B cell (primary cell): ENCODE data around the gene CACNB4. TPM values are rescaled to one million over a fixed set of nuclear protein-coding genes. Genes with fewer than 3 reads are reported as not detected.

Experiments used
- ATAC-seq: fragments of 200-7000 bp; cut with Tn5 transposase; one replicate; pipeline ENCODE4 v1.10.0; 2021; ENCODE audit warnings: low read depth, mild to moderate bottlenecking, moderate number of reproducible peaks, moderate library complexity
- CTCF ChIA-PET: fragments of 350-600 bp; sonication (Branson Sonifier 250); formaldehyde crosslinking; loops from one replicate; lab custom pipeline; 2021; ENCODE audit warnings: antibody characterized with exemption, inconsistent platforms; lab: Charles Lee
- POLR2A ChIA-PET: fragments of 350-600 bp; sonication (Branson Sonifier 250); formaldehyde crosslinking; loops from one replicate; lab custom pipeline; 2021; ENCODE audit warnings: antibody characterized with exemption; lab: Charles Lee
- DNase-seq: peaks from one replicate; pipeline ENCODE4 v3.0.0; 2013
- H2AFZ ChIP-seq: 2 replicates; pipeline ENCODE4 v1.6.1; 2012; ENCODE audit warnings: mild to moderate bottlenecking, low read depth, low read length; ENCODE audit not compliant: insufficient read depth, poor library complexity, severe bottlenecking
- H3K27ac ChIP-seq, 2 donors: 1 replicate in 1 of 2; 2 replicates in 1 of 2; pipeline ENCODE4 v1.5.1; 2012 to 2013; ENCODE audit warnings: low read length in 2 of 2, mild to moderate bottlenecking in 2 of 2, moderate library complexity in 1 of 2
- H3K27me3 ChIP-seq, 4 experiments: fragments of 200-600 bp in 1 of 4; sonication (generic) in 1 of 4; replicated peaks in 1 of 4; 1 replicate in 2 of 4; 2 replicates in 2 of 4; pipeline versions ENCODE4 v1.6.1 to v1.7.0; 2013 to 2016; ENCODE audit warnings: low read length in 3 of 4, mild to moderate bottlenecking in 2 of 4, mixed read lengths in 1 of 4, moderate library complexity in 1 of 4; ENCODE audit not compliant: insufficient read depth in 4 of 4, control insufficient read depth in 3 of 4; ENCODE audit errors: control extremely low read depth in 1 of 4
- H3K36me3 ChIP-seq, 2 experiments: replicated peaks in 1 of 2; 1 replicate in 1 of 2; 2 replicates in 1 of 2; pipeline versions ENCODE4 v1.6.1 to v1.7.1; 2013; ENCODE audit warnings: low read length in 1 of 2; ENCODE audit not compliant: insufficient read depth in 2 of 2, control insufficient read depth in 1 of 2; ENCODE audit errors: control extremely low read depth in 1 of 2, extremely low read depth in 1 of 2
- H3K4me1 ChIP-seq, 2 donors: fragments of 200-600 bp in 1 of 2; sonication (generic) in 1 of 2; 1 replicate in 1 of 2; 2 replicates in 1 of 2; pipeline versions ENCODE4 v1.5.1 to v1.6.1; 2013 to 2017; ENCODE audit warnings: low read length in 2 of 2; ENCODE audit not compliant: control insufficient read depth in 2 of 2, insufficient read depth in 2 of 2
- H3K4me2 ChIP-seq: replicated peaks from 2 replicates; pipeline ENCODE3; 2012; ENCODE audit warnings: mild to moderate bottlenecking, low read depth, low read length; ENCODE audit not compliant: poor library complexity, severe bottlenecking
- H3K4me3 ChIP-seq, 5 experiments: fragments of 200-600 bp in 1 of 5; sonication (generic) in 1 of 5; 1 replicate in 3 of 5; 2 replicates in 2 of 5; pipeline versions ENCODE4 v1.5.1 to v1.7.0; 2011 to 2016; ENCODE audit warnings: low read length in 4 of 5, mild to moderate bottlenecking in 4 of 5, low read depth in 2 of 5, control low read depth in 1 of 5, moderate library complexity in 1 of 5; ENCODE audit not compliant: insufficient read depth in 1 of 5; ENCODE audit errors: control extremely low read depth in 1 of 5, extremely low read depth in 1 of 5
- H3K79me2 ChIP-seq: fragments of 200-600 bp; sonication (generic); one replicate; pipeline ENCODE4 v1.6.0; 2016; ENCODE audit warnings: low read length; ENCODE audit not compliant: control insufficient read depth, insufficient read depth
- H3K9ac ChIP-seq: fragments of 200-600 bp; sonication (generic); 2 replicates; pipeline ENCODE4 v1.6.1; 2017; ENCODE audit warnings: mild to moderate bottlenecking, low read length, moderate library complexity
- H3K9me3 ChIP-seq, 3 donors: one replicate each; pipeline versions ENCODE4 v1.6.1 to v1.7.1; 2013; ENCODE audit warnings: low read length in 2 of 3; ENCODE audit not compliant: control insufficient read depth in 2 of 3, insufficient read depth in 1 of 3; ENCODE audit errors: control extremely low read depth in 1 of 3
- H4K20me1 ChIP-seq: 2 replicates; pipeline ENCODE4 v1.6.0; 2012; ENCODE audit warnings: mild to moderate bottlenecking, low read length; ENCODE audit not compliant: insufficient read depth, control insufficient read depth, poor library complexity, severe bottlenecking
- H3K27ac Mint-ChIP-seq: one replicate; pipeline ENCODE4 v1.8.0; 2021; ENCODE audit warnings: mixed read lengths
- H3K27me3 Mint-ChIP-seq: one replicate; pipeline ENCODE4 v1.8.0; 2021; ENCODE audit warnings: mixed read lengths
- H3K4me1 Mint-ChIP-seq: one replicate; pipeline ENCODE4 v1.8.0; 2021; ENCODE audit warnings: mixed read lengths
- H3K4me3 Mint-ChIP-seq: one replicate; pipeline ENCODE4 v1.8.0; 2021; ENCODE audit warnings: mixed read lengths
- H3K9me3 Mint-ChIP-seq: one replicate; pipeline ENCODE4 v1.8.0; 2022; ENCODE audit warnings: mixed read lengths; ENCODE audit not compliant: insufficient read depth
- CTCF ChIP-seq: fragments of 200-600 bp; IDR thresholded peaks from one replicate; pipeline ENCODE4 v1.8.0; 2022; ENCODE audit warnings: antibody characterized with exemption, mild to moderate bottlenecking
- EZH2 ChIP-seq: IDR thresholded peaks from 2 replicates; pipeline ENCODE4 v1.6.1; 2012; ENCODE audit warnings: borderline replicate concordance, low read depth, mild to moderate bottlenecking, moderate library complexity, low read length; ENCODE audit not compliant: insufficient read depth, poor library complexity, severe bottlenecking
- WGBS: methylation state at CpG from one replicate; pipeline ENCODE4 v1.1.5; 2013; ENCODE audit warnings: missing lambda C conversion rate; ENCODE audit not compliant: insufficient coverage; 5-methylcytosine and 5-hydroxymethylcytosine counted together
- intact Hi-C: fragments of 100-400 bp; cut with micrococcal nuclease; formaldehyde crosslinking; loops from one replicate; pipeline ENCODE4 v1.10.0; 2022
- polyA plus RNA-seq: library from polyadenylated mRNA; depleted of rRNA; stranded (reverse); fragments of >200 nt; gene quantifications from 2 replicates; pipeline ENCODE4 v1.2.3, GENCODE V29; 2012
- total RNA-seq, 2 donors: library from RNA; stranded (reverse); fragments of 120-200 nt in 1 of 2; gene quantifications; 1 replicate in 1 of 2; 2 replicates in 1 of 2; pipeline versions ENCODE4 v1.2.3 to v1.2.4, GENCODE V29; 2013 to 2022

CACNB4 gene
- total and polyA plus RNA-seq, 2 donors (not counting 1 experiment from before 2014, with no cell fraction given) = 0.12 to 1.4 TPM

- POLR2A ChIA-PET = no interaction called here
- H3K4me1 Mint-ChIP-seq = no peaks in the 10 kb centered on the region
These were observed 15.5 kb downstream of the CACNB4 start for GRCh38 chr2:152083202-152083875.

GRCh38 chr2:152078662-152079061, 20.2 kb downstream of the CACNB4 start:
- Histone ChIP-seq H3K4me2 (no peak overlapping the region), H4K20me1 (no peaks in the 10 kb centered on the region), H3K4me1 (no peaks in the 10 kb centered on the region), H3K27me3 (no peaks in the 10 kb centered on the region), H3K4me3 (no peak overlapping the region), H3K9ac (no peak overlapping the region), H3K36me3 (no peaks in the 10 kb centered on the region), H3K27ac (no peak overlapping the region), H3K9me3 (no peaks in the 10 kb centered on the region), H3K79me2 (no peaks in the 10 kb centered on the region), H2AFZ (no peak overlapping the region)
- WGBS = 100% methylated on average over 1 of the region's 2 CpGs
- intact Hi-C loops = no loop called here
- no peak for DNase-seq
- Mint-ChIP-seq H3K9me3 (no peaks in the 10 kb centered on the region), H3K4me3 (no peak overlapping the region), H3K27me3 (no peaks in the 10 kb centered on the region), H3K27ac (no peak overlapping the region), H3K4me1 (no peaks in the 10 kb centered on the region)
- CTCF ChIA-PET = no interaction called here
- no peak for ATAC-seq
- TF ChIP-seq CTCF (no peak), EZH2 (no peak)
- POLR2A ChIA-PET = no interaction called here

More at GRCh38 chr2:152083202-152083875, 15.5 kb downstream of the CACNB4 start:
- Histone ChIP-seq H3K27me3 (no peaks in the 10 kb centered on the region), H4K20me1 (no peaks in the 10 kb centered on the region), H3K9ac (no peak overlapping the region), H3K79me2 (no peaks in the 10 kb centered on the region), H3K9me3 (no peaks in the 10 kb centered on the region), H3K27ac (no peak overlapping the region), H3K4me2 (no peak overlapping the region), H3K4me1 (no peaks in the 10 kb centered on the region), H3K4me3 (no peak overlapping the region), H3K36me3 (no peaks in the 10 kb centered on the region), H2AFZ (no peak overlapping the region)
- Mint-ChIP-seq H3K4me3 (no peak overlapping the region), H3K27me3 (no peaks in the 10 kb centered on the region), H3K27ac (no peak overlapping the region), H3K9me3 (no peaks in the 10 kb centered on the region)
- TF ChIP-seq CTCF = no peak
- no peak for TF ChIP-seq EZH2
- intact Hi-C loops = no loop called here
- no peak for DNase-seq
- ATAC-seq = no peak
- 82% methylated on average over 3 of the region's 6 CpGs for WGBS
- CTCF ChIA-PET = no interaction called here
